ENCODE results near the gene ANKRD10.

GRCh38 chr13:110944121-110944967 lies 29.5 kb upstream of the ANKRD10 start:
- no peak for TF ChIP-seq POLR2A (IDR thresholded peaks at IDR 0.05; ENCODE audit: control extremely low read depth in 1 of 2, low read depth in 2 of 2, low read length in 2 of 2)
- TF ChIP-seq CTCF (IDR thresholded peaks at IDR 0.05; ENCODE audit: control extremely low read depth in 1 of 3, insufficient read depth in 1 of 3, low read depth in 1 of 3, low read length in 3 of 3), result peak; percentile 70 to 85 (median 82)
- no peak for TF ChIP-seq TAF1 (IDR thresholded peaks at IDR 0.05; ENCODE audit: low read depth, low read length)
- TF ChIP-seq RAD21 (IDR thresholded peaks at IDR 0.05 in 1 of 2, conservative IDR thresholded peaks at IDR 0.05 in 1 of 2; ENCODE audit: low read depth in 2 of 2, low read length in 2 of 2), result peak; percentile 90 to 92
- no peak for TF ChIP-seq ATF3 (IDR thresholded peaks at IDR 0.05; ENCODE audit: insufficient read depth, low read depth, low read length)
- no peak for TF ChIP-seq CTBP2 (IDR thresholded peaks at IDR 0.05; ENCODE audit: borderline replicate concordance, insufficient read depth, insufficient read length, low read length)
- TF ChIP-seq MAFK (IDR thresholded peaks at IDR 0.05; ENCODE audit: low read depth, low read length), result no peak
- TF ChIP-seq SP1 (IDR thresholded peaks at IDR 0.05; ENCODE audit: low read depth, low read length), result no peak
- no peak for TF ChIP-seq EGR1 (IDR thresholded peaks at IDR 0.05; ENCODE audit: borderline replicate concordance, low read depth, low read length)
- no peak for TF ChIP-seq EZH2 (IDR thresholded peaks at IDR 0.05; ENCODE audit: low read depth, low read length, severe bottlenecking)
- no peak; the same call in 1 of the 2 replicates for TF ChIP-seq CEBPB (IDR thresholded peaks at IDR 0.05; ENCODE audit: low read depth, low read length)
- TF ChIP-seq USF2 (IDR thresholded peaks at IDR 0.05; ENCODE audit: low read length), result no peak
- no peak for TF ChIP-seq HDAC2 (IDR thresholded peaks at IDR 0.05; ENCODE audit: borderline replicate concordance in 1 of 2, low read depth in 2 of 2, low read length in 2 of 2)

All from H1 (cell line).